HepG2 (cell line): Measurements from ENCODE around the gene OTUB2. TPM values are rescaled to one million over a fixed set of nuclear protein-coding genes. Genes with fewer than 3 reads are reported as not detected.
A peak's percentile ranks its signal among the peaks of the same experiment; 100 is the strongest.

Experiments used
- ASH2L ChIP-seq: fragments of 300-600, 200-600 bp; sonication (generic); IDR thresholded peaks from 2 replicates; pipeline ENCODE4 v1.7.0; 2017; ENCODE audit warnings: low read depth, mild to moderate bottlenecking, moderate library complexity, mixed read lengths, low read length; ENCODE audit not compliant: insufficient read length
- CAMTA2 ChIP-seq: sonication (generic); formaldehyde crosslinking; IDR thresholded peaks from 2 replicates; pipeline ENCODE4 v1.4.0; 2020; ENCODE audit warnings: mild to moderate bottlenecking, missing genetic modification reagents, borderline replicate concordance
- DNMT1 ChIP-seq: sonication (generic); formaldehyde crosslinking; IDR thresholded peaks from 2 replicates; pipeline ENCODE4 v1.5.1; 2020; ENCODE audit warnings: mild to moderate bottlenecking, missing genetic modification reagents
- ERF ChIP-seq: IDR thresholded peaks from 2 replicates; pipeline ENCODE4 v1.6.1; 2018; ENCODE audit warnings: missing biosample characterization, missing genetic modification reagents
- FOXA3 ChIP-seq: IDR thresholded peaks from 2 replicates; pipeline ENCODE4 v1.6.1; 2016; ENCODE audit warnings: missing genetic modification reagents, missing compliant biosample characterization
- FOXP1 ChIP-seq, 2 experiments: fragments of 450-650 bp in 1 of 2; IDR thresholded peaks; 2 replicates each; pipeline ENCODE4 v1.6.1; 2017 to 2018; ENCODE audit warnings: antibody characterized with exemption in 1 of 2
- HDAC1 ChIP-seq: sonication (generic); formaldehyde crosslinking; IDR thresholded peaks from 2 replicates; pipeline ENCODE4 v1.5.1; 2020; ENCODE audit warnings: mild to moderate bottlenecking, missing genetic modification reagents
- HMG20A ChIP-seq: IDR thresholded peaks from 2 replicates; pipeline ENCODE4 v1.6.1; 2016; ENCODE audit warnings: borderline replicate concordance
- HMGA1 ChIP-seq: sonication (generic); formaldehyde crosslinking; conservative IDR thresholded peaks from 2 replicates; pipeline ENCODE4 v1.4.0; 2020; ENCODE audit warnings: missing genetic modification reagents
- KDM6A ChIP-seq: IDR thresholded peaks from 2 replicates; pipeline ENCODE4 v1.6.1; 2016; ENCODE audit warnings: low read depth
- MAX ChIP-seq: IDR thresholded peaks from 2 replicates; pipeline ENCODE4 v1.6.1; 2012; ENCODE audit warnings: inconsistent platforms
- NCOA2 ChIP-seq: sonication (generic); formaldehyde crosslinking; IDR thresholded peaks from 2 replicates; pipeline ENCODE4 v1.8.0; 2022; ENCODE audit warnings: inconsistent platforms
- RBFOX2 ChIP-seq: fragments of 200-400 bp; formaldehyde crosslinking; IDR thresholded peaks from 2 replicates; pipeline ENCODE4 v1.6.1; 2017; ENCODE audit warnings: low read depth, mild to moderate bottlenecking, low read length
- SOX5 ChIP-seq: IDR thresholded peaks from 2 replicates; pipeline ENCODE4 v1.6.1; 2016; ENCODE audit warnings: borderline replicate concordance
- STAG1 ChIP-seq: sonication (generic); formaldehyde crosslinking; IDR thresholded peaks from 2 replicates; pipeline ENCODE4 v1.4.0; 2020; ENCODE audit warnings: missing genetic modification reagents
- TCF7 ChIP-seq: sonication (generic); IDR thresholded peaks from 2 replicates; pipeline ENCODE4 v1.6.1; 2016; ENCODE audit warnings: antibody characterized with exemption, low read depth
- THAP8 ChIP-seq: sonication (generic); formaldehyde crosslinking; IDR thresholded peaks from 2 replicates; pipeline ENCODE4 v1.5.1; 2020; ENCODE audit warnings: missing genetic modification reagents, mild to moderate bottlenecking, borderline replicate concordance
- TRIM22 ChIP-seq: fragments of 450-650 bp; IDR thresholded peaks from 2 replicates; pipeline ENCODE4 v1.6.1; 2017
- YY1 ChIP-seq: IDR thresholded peaks from 2 replicates; pipeline ENCODE4 v1.6.1; 2011; ENCODE audit warnings: low read length, low read depth, moderate library complexity, mild to moderate bottlenecking; ENCODE audit not compliant: insufficient read depth, insufficient replicate concordance
- ZBTB10 ChIP-seq: sonication (generic); formaldehyde crosslinking; IDR thresholded peaks from 2 replicates; pipeline ENCODE4 v1.4.0; 2020; ENCODE audit warnings: missing genetic modification reagents, borderline replicate concordance
- ZMYM3 ChIP-seq: sonication (generic); formaldehyde crosslinking; IDR thresholded peaks from 2 replicates; pipeline ENCODE4 v1.5.1; 2020; ENCODE audit warnings: mild to moderate bottlenecking, missing genetic modification reagents
- ZNF101 ChIP-seq: sonication (generic); formaldehyde crosslinking; IDR thresholded peaks from 2 replicates; pipeline ENCODE4 v1.4.0; 2020; ENCODE audit warnings: mild to moderate bottlenecking, low read depth, missing genetic modification reagents, borderline replicate concordance
- ZNF124 ChIP-seq: sonication (generic); formaldehyde crosslinking; IDR thresholded peaks from 2 replicates; pipeline ENCODE4 v1.4.0; 2020; ENCODE audit warnings: missing genetic modification reagents
- ZNF138 ChIP-seq: sonication (generic); formaldehyde crosslinking; IDR thresholded peaks from 2 replicates; pipeline ENCODE4 v1.5.0; 2020; ENCODE audit warnings: mild to moderate bottlenecking, low read depth, missing genetic modification reagents
- ZNF33A ChIP-seq: sonication (generic); formaldehyde crosslinking; IDR thresholded peaks from 2 replicates; pipeline ENCODE4 v1.5.1; 2020; ENCODE audit warnings: missing genetic modification reagents, mild to moderate bottlenecking, moderate library complexity, borderline replicate concordance
- ZNF460 ChIP-seq: sonication (generic); formaldehyde crosslinking; IDR thresholded peaks from 2 replicates; pipeline ENCODE4 v1.5.1; 2020; ENCODE audit warnings: missing genetic modification reagents, mild to moderate bottlenecking, borderline replicate concordance
- ZNF496 ChIP-seq: sonication (generic); formaldehyde crosslinking; IDR thresholded peaks from 2 replicates; pipeline ENCODE4 v1.8.1; 2023; ENCODE audit warnings: mild to moderate bottlenecking, moderate library complexity, missing genetic modification reagents; ENCODE audit not compliant: insufficient replicate concordance
- ZNF678 ChIP-seq: sonication (generic); formaldehyde crosslinking; IDR thresholded peaks from 2 replicates; pipeline ENCODE4 v1.4.0; 2020; ENCODE audit warnings: mild to moderate bottlenecking, missing genetic modification reagents
- ZNF772 ChIP-seq: sonication (generic); formaldehyde crosslinking; IDR thresholded peaks from 2 replicates; pipeline ENCODE4 v1.5.0; 2020; ENCODE audit warnings: mild to moderate bottlenecking, missing genetic modification reagents
- polyA plus RNA-seq, 8 experiments: library from polyadenylated mRNA; depleted of rRNA in 3 of 8; stranded (reverse) in 7 of 8; unstranded in 1 of 8; fragments of >200 nt; fragmentation: Illumina TruSeq in 4 of 8; extraction: Trizol in 4 of 8; gene quantifications; 2 replicates each; pipeline versions ENCODE4 v1.2.1 to v1.2.3, GENCODE V29; 2011 to 2016; ENCODE audit warnings: low read depth in 4 of 8, missing spikeins in 1 of 8, mixed read lengths in 1 of 8; ENCODE audit not compliant: insufficient read depth in 1 of 8
- total RNA-seq, 5 experiments: library from RNA; depleted of rRNA; stranded (reverse); fragments of >200 nt; fragmentation: Illumina TruSeq; extraction: Trizol; gene quantifications; 2 replicates each; pipeline ENCODE4 v1.2.3, GENCODE V29; 2016; ENCODE audit warnings: low read depth in 1 of 5

The OTUB2 gene
- total and polyA plus RNA-seq, 2 of the 13 experiments (the other 11 are each of a cell fraction or from before 2014, with no cell fraction given) = 2.2 to 2.4 TPM

- no peak for TF ChIP-seq HMGA1
- peak; percentile 49 for TF ChIP-seq ASH2L
- TF ChIP-seq STAG1 = no peak
- no peak for TF ChIP-seq RBFOX2
- no peak for TF ChIP-seq ZNF138 (CRISPR knock-in tag)
- 0 out of 2 replicates have a peak, but pooled peaks have one; percentile 4 for TF ChIP-seq ZNF124 (CRISPR knock-in tag)
- no peak for TF ChIP-seq CAMTA2 (CRISPR knock-in tag)
- peak; percentile 34; the same call in 1 of the 2 replicates for TF ChIP-seq MAX
- TF ChIP-seq ZNF101 (CRISPR knock-in tag) = no peak
- TF ChIP-seq NCOA2 = peak; percentile 64; the same call in 1 of the 2 replicates
- TF ChIP-seq ZBTB10 = peak; percentile 82; the same call in 1 of the 2 replicates
- no peak for TF ChIP-seq ZNF460 (CRISPR knock-in tag)
- TF ChIP-seq TRIM22 = no peak
- TF ChIP-seq DNMT1 (CRISPR knock-in tag) = 0 out of 2 replicates have a peak, but pooled peaks have one; percentile 39
- TF ChIP-seq HMG20A (CRISPR knock-in tag) = peak; percentile 59; the same call in 1 of the 2 replicates
- no peak for TF ChIP-seq THAP8
- 0 out of 2 replicates have a peak, but pooled peaks have one; percentile 15 for TF ChIP-seq ERF (CRISPR knock-in tag)
- TF ChIP-seq SOX5 (CRISPR knock-in tag) = peak; percentile 8; the same call in 1 of the 2 replicates
- no peak for TF ChIP-seq ZNF772 (CRISPR knock-in tag)
- TF ChIP-seq ZNF678 (CRISPR knock-in tag) = no peak
- TF ChIP-seq HDAC1 = no peak
- peak; percentile 12 for TF ChIP-seq YY1
- TF ChIP-seq ZNF496 (CRISPR knock-in tag) = no peak
- TF ChIP-seq KDM6A (CRISPR knock-in tag) = 0 out of 2 replicates have a peak, but pooled peaks have one; percentile 42
- TF ChIP-seq FOXA3 = peak; percentile 31; the same call in 1 of the 2 replicates
- no peak for TF ChIP-seq TCF7
- no peak for TF ChIP-seq FOXP1 (IDR thresholded peaks at IDR 0.05)
- no peak for TF ChIP-seq FOXP1 (CRISPR knock-in tag; IDR thresholded peaks at IDR 0.05)
- TF ChIP-seq ZMYM3 = peak; percentile 14; the same call in 1 of the 2 replicates
- no peak for TF ChIP-seq ZNF33A (CRISPR knock-in tag)
Observed at GRCh38 chr14:94004015-94004414, 22.1 kb upstream of the OTUB2 start (continued).
